Panc1 (cell line): ENCODE results near the gene ATCAY. TPM values are rescaled to one million over a fixed set of nuclear protein-coding genes. Genes with fewer than 3 reads are reported as not detected.

Experiments
- ATAC-seq: fragments of 200-7000 bp; cut with Tn5 transposase; 2 replicates; pipeline ENCODE4 v1.9.1; 2020; ENCODE audit warnings: mild to moderate bottlenecking, moderate library complexity
- BruUV-seq: library from RNA; stranded (reverse); fragments of 400-500 nt; replicated peaks from 2 replicates; lab custom pipeline; 2021; lab: Mats Ljungman, UMichigan
- CTCF ChIA-PET: fragments of 300-600 bp; sonication (Branson Sonifier 250); formaldehyde crosslinking; loops from one replicate; lab custom pipeline; 2022; ENCODE audit warnings: antibody characterized with exemption; lab: Charles Lee
- POLR2A ChIA-PET: fragments of 300-600 bp; sonication (Branson Sonifier 250); formaldehyde crosslinking; loops from one replicate; lab custom pipeline; 2022; ENCODE audit warnings: antibody characterized with exemption; lab: Charles Lee
- DNase-seq: peaks from one replicate; pipeline ENCODE4 v3.0.0-alpha.2; 2010; ENCODE audit warnings: low read depth, low spot score
- H3K27ac ChIP-seq: 2 replicates; pipeline ENCODE4 v1.5.1; 2011; ENCODE audit warnings: mild to moderate bottlenecking, low read length, inconsistent platforms
- H3K27me3 ChIP-seq: fragments of 200-500 bp; sonication (Bioruptor generic); 2 replicates; pipeline ENCODE4 v1.6.0; 2014; ENCODE audit warnings: low read length, inconsistent platforms; ENCODE audit not compliant: control insufficient read depth, insufficient read depth
- H3K36me3 ChIP-seq: fragments of 200-500 bp; sonication (Bioruptor generic); 2 replicates; pipeline ENCODE4 v1.5.1; 2014; ENCODE audit warnings: inconsistent platforms, mild to moderate bottlenecking, low read length, moderate library complexity; ENCODE audit not compliant: control insufficient read depth, insufficient read depth
- H3K4me1 ChIP-seq: 2 replicates; pipeline ENCODE4 v1.5.1; 2011; ENCODE audit warnings: inconsistent platforms, mild to moderate bottlenecking, low read length, moderate library complexity; ENCODE audit not compliant: control insufficient read depth, insufficient read depth
- H3K4me3 ChIP-seq, 2 experiments: 2 replicates each; pipeline ENCODE4 v1.5.1; 2011 to 2012; ENCODE audit warnings: low read depth in 2 of 2, low read length in 2 of 2, mild to moderate bottlenecking in 2 of 2, inconsistent platforms in 1 of 2, moderate library complexity in 1 of 2
- H3K9me3 ChIP-seq: fragments of 200-500 bp; sonication (Bioruptor generic); 2 replicates; pipeline ENCODE4 v1.5.1; 2014; ENCODE audit warnings: low read depth, mild to moderate bottlenecking, inconsistent platforms, low read length, moderate library complexity; ENCODE audit not compliant: control insufficient read depth, insufficient read depth
- POLR2AphosphoS5 ChIP-seq: IDR thresholded peaks from 2 replicates; pipeline ENCODE4 v1.6.1; 2012; ENCODE audit warnings: mild to moderate bottlenecking, low read depth, low read length, moderate library complexity
- SIN3A ChIP-seq: IDR thresholded peaks from 2 replicates; pipeline ENCODE4 v1.6.1; 2012; ENCODE audit warnings: low read depth, mild to moderate bottlenecking, low read length, moderate library complexity, borderline replicate concordance; ENCODE audit not compliant: insufficient read depth
- TCF7L2 ChIP-seq: IDR thresholded peaks from 2 replicates; pipeline ENCODE4 v1.6.1; 2011; ENCODE audit warnings: mild to moderate bottlenecking, low read depth, low read length, inconsistent platforms
- in situ Hi-C: cut with HindIII; loops from 2 replicates; pipeline ENCODE4 v1.10.0; 2016; ENCODE audit warnings: low sequenced_read_pairs, low pct_unique_long_range_greater_than_20kb
- intact Hi-C: fragments of 100-400 bp; cut with micrococcal nuclease; formaldehyde crosslinking; loops from one replicate; pipeline ENCODE4 v1.10.0; 2022; ENCODE audit not compliant: unreplicated experiment
- total RNA-seq: library from RNA; stranded (reverse); gene quantifications from one replicate; pipeline ENCODE4 v1.2.1, GENCODE V29; 2021; ENCODE audit not compliant: unreplicated experiment
- TF ChIP-seq, protein P1 (sequence below): fragments of 450-650 bp; IDR thresholded peaks from 2 replicates; pipeline ENCODE4 v1.5.1; 2017; ENCODE audit warnings: mild to moderate bottlenecking
- TF ChIP-seq, protein P2 (sequence below), 2 experiments: IDR thresholded peaks; 2 replicates each; pipeline ENCODE4 v1.6.1; 2011 to 2012; ENCODE audit warnings: low read depth in 2 of 2, control low read depth in 1 of 2, low read length in 1 of 2, mild to moderate bottlenecking in 1 of 2, moderate library complexity in 1 of 2; ENCODE audit not compliant: insufficient read depth in 1 of 2

Gene ATCAY
- total RNA-seq, 1 experiment from 2014 or later = 0.15 TPM

DNA sequence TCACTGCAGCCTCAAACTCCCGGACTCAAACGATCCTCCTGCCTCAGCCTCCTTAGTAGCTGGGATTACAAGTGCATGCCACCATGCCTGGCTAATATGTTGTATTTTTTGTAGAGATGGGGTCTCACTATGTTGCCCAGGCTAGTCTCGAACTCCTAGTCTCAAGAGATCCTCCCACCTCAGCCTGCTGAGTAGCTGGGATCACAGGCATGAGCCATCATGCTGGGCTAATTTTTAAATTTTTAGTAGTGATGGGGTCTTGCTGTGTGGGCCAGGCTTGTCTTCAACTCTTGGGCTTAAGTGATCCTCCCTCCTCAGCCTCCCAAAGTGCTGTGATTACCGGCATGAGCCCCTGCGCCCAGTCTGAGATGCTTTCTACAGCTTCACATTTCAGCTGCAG lies 15.3 kb downstream of the ATCAY start:
- TF ChIP-seq, protein P1, sequence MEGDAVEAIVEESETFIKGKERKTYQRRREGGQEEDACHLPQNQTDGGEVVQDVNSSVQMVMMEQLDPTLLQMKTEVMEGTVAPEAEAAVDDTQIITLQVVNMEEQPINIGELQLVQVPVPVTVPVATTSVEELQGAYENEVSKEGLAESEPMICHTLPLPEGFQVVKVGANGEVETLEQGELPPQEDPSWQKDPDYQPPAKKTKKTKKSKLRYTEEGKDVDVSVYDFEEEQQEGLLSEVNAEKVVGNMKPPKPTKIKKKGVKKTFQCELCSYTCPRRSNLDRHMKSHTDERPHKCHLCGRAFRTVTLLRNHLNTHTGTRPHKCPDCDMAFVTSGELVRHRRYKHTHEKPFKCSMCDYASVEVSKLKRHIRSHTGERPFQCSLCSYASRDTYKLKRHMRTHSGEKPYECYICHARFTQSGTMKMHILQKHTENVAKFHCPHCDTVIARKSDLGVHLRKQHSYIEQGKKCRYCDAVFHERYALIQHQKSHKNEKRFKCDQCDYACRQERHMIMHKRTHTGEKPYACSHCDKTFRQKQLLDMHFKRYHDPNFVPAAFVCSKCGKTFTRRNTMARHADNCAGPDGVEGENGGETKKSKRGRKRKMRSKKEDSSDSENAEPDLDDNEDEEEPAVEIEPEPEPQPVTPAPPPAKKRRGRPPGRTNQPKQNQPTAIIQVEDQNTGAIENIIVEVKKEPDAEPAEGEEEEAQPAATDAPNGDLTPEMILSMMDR = no peak
- TF ChIP-seq POLR2AphosphoS5 (no peak), TCF7L2 (no peak), SIN3A (no peak)
- TF ChIP-seq, protein P2, sequence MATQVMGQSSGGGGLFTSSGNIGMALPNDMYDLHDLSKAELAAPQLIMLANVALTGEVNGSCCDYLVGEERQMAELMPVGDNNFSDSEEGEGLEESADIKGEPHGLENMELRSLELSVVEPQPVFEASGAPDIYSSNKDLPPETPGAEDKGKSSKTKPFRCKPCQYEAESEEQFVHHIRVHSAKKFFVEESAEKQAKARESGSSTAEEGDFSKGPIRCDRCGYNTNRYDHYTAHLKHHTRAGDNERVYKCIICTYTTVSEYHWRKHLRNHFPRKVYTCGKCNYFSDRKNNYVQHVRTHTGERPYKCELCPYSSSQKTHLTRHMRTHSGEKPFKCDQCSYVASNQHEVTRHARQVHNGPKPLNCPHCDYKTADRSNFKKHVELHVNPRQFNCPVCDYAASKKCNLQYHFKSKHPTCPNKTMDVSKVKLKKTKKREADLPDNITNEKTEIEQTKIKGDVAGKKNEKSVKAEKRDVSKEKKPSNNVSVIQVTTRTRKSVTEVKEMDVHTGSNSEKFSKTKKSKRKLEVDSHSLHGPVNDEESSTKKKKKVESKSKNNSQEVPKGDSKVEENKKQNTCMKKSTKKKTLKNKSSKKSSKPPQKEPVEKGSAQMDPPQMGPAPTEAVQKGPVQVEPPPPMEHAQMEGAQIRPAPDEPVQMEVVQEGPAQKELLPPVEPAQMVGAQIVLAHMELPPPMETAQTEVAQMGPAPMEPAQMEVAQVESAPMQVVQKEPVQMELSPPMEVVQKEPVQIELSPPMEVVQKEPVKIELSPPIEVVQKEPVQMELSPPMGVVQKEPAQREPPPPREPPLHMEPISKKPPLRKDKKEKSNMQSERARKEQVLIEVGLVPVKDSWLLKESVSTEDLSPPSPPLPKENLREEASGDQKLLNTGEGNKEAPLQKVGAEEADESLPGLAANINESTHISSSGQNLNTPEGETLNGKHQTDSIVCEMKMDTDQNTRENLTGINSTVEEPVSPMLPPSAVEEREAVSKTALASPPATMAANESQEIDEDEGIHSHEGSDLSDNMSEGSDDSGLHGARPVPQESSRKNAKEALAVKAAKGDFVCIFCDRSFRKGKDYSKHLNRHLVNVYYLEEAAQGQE (IDR thresholded peaks at IDR 0.05; ENCODE audit: insufficient read depth in 1 of 2, low read depth in 2 of 2, low read length in 1 of 2) = no peak
- H3K4me1 ChIP-seq = no peaks in the 10 kb centered on the region
- H3K36me3 ChIP-seq = no peaks in the 10 kb centered on the region
- intact Hi-C loops = no loop called here
- H3K27ac ChIP-seq = no peak overlapping the region
- no peak for DNase-seq
- CTCF ChIA-PET = no interaction called here
- no peak overlapping the region for H3K4me3 ChIP-seq
- in situ Hi-C loops = no loop called here
- POLR2A ChIA-PET = no interaction called here
- no TSS peak for BruUV-seq
- H3K27me3 ChIP-seq = no peaks in the 10 kb centered on the region
- no peaks in the 10 kb centered on the region for H3K9me3 ChIP-seq
- no peak for ATAC-seq

DNA sequence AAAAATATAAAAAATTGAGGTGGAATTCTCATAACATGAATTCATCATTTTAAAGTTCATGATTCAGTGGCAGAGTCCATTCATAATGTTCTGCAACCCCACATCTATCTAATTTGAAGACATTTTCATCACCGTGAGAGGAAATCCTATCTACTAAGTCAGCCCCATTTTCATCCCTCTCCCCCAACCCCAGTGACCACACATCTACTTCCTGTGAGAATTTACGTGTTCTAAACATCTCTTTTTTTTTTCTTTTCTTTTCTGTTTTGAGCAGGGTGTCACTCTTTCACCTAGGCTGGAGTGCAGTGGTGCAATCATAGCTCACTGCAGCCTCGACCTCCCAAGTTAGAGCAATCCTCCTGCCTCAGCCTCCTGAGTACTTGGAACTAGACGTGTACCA lies 17.5 kb downstream of the ATCAY start:
- in situ Hi-C loops = no loop called here

More for the DNA sequence above, 17.5 kb downstream of the ATCAY start:
- Histone ChIP-seq H3K4me3 (no peak overlapping the region), H3K27ac (no peak overlapping the region), H3K27me3 (no peaks in the 10 kb centered on the region), H3K9me3 (no peaks in the 10 kb centered on the region), H3K36me3 (no peaks in the 10 kb centered on the region), H3K4me1 (no peaks in the 10 kb centered on the region)
- TF ChIP-seq, protein P1 = no peak
- TF ChIP-seq TCF7L2 = no peak
- TF ChIP-seq, protein P2 (IDR thresholded peaks at IDR 0.05; ENCODE audit: insufficient read depth in 1 of 2, low read depth in 2 of 2, low read length in 1 of 2) = no peak
- TF ChIP-seq SIN3A = no peak
- no peak for TF ChIP-seq POLR2AphosphoS5
- intact Hi-C loops = no loop called here
- no peak for ATAC-seq
- no peak for DNase-seq
- BruUV-seq = no TSS peak
- POLR2A ChIA-PET = no interaction called here
- CTCF ChIA-PET = interaction anchor here (0.6 kb wide), 1 partner anchor 957 kb away, joined by 3 read pairs; no protein-coding TSS in a partner anchor
